SK-N-SH treated with all-trans-retinoic acid at 6 μM for 48 hours (cell line): ENCODE measurements around the gene PRKCQ.
"Not testable (repeated sequence)": the region's sequence is repeated elsewhere in the genome, so short reads cannot be mapped to it uniquely, and the experiment has no call there.

ENCODE experiments used
- ATAC-seq: fragments of 200-7000 bp; cut with Tn5 transposase; 3 replicates; pipeline ENCODE4 v1.9.1; 2020; ENCODE audit warnings: mild to moderate bottlenecking, moderate library complexity
- BACH2 ChIP-seq: fragments of 250-450 bp; sonication (Bioruptor Pico); IDR thresholded peaks from 2 replicates; pipeline ENCODE4 v1.9.0; 2021; ENCODE audit warnings: mild to moderate bottlenecking, borderline replicate concordance
- CREB5 ChIP-seq: fragments of 250-450 bp; sonication (Bioruptor Pico); IDR thresholded peaks from 2 replicates; pipeline ENCODE4 v1.5.1; 2020; ENCODE audit warnings: low read depth, mild to moderate bottlenecking, moderate library complexity
- CSDC2 ChIP-seq: fragments of 250-450 bp; sonication (Bioruptor Pico); IDR thresholded peaks from 2 replicates; pipeline ENCODE4 v1.5.0; 2020; ENCODE audit warnings: mild to moderate bottlenecking, moderate library complexity
- ESRRG ChIP-seq: fragments of 250-450 bp; sonication (Bioruptor Pico); IDR thresholded peaks from 2 replicates; pipeline ENCODE4 v1.6.1; 2021; ENCODE audit warnings: mild to moderate bottlenecking
- GLIS3 ChIP-seq: fragments of 250-450 bp; sonication (Bioruptor Pico); IDR thresholded peaks from 2 replicates; pipeline ENCODE4 v1.5.0; 2020; ENCODE audit warnings: mild to moderate bottlenecking, moderate library complexity
- OSR1 ChIP-seq: fragments of 250-450 bp; sonication (Bioruptor Pico); IDR thresholded peaks from 2 replicates; pipeline ENCODE4 v1.8.0; 2022; ENCODE audit warnings: moderate library complexity, mild to moderate bottlenecking, inconsistent platforms
- POU6F1 ChIP-seq: fragments of 250-450 bp; sonication (Bioruptor Pico); IDR thresholded peaks from 2 replicates; pipeline ENCODE4 v1.8.0; 2021; ENCODE audit warnings: low read depth, mild to moderate bottlenecking, moderate library complexity, borderline replicate concordance
- PPARA ChIP-seq: fragments of 250-450 bp; sonication (Bioruptor Pico); IDR thresholded peaks from 2 replicates; pipeline ENCODE4 v1.5.0; 2020; ENCODE audit warnings: mild to moderate bottlenecking, borderline replicate concordance
- RARB ChIP-seq: fragments of 250-450 bp; sonication (Bioruptor Pico); IDR thresholded peaks from 2 replicates; pipeline ENCODE4 v1.8.0; 2021; ENCODE audit warnings: mild to moderate bottlenecking, moderate library complexity
- SNAI2 ChIP-seq: fragments of 250-450 bp; sonication (Bioruptor Pico); IDR thresholded peaks from 2 replicates; pipeline ENCODE4 v1.5.0; 2020; ENCODE audit warnings: mild to moderate bottlenecking, moderate library complexity
- TCF4 ChIP-seq: fragments of 250-450 bp; sonication (Bioruptor Pico); IDR thresholded peaks from 2 replicates; pipeline ENCODE4 v1.8.0; 2021; ENCODE audit warnings: mild to moderate bottlenecking, moderate library complexity, borderline replicate concordance
- ZC3H10 ChIP-seq: fragments of 250-450 bp; sonication (Bioruptor Pico); IDR thresholded peaks from 2 replicates; pipeline ENCODE4 v1.5.1; 2021; ENCODE audit warnings: mild to moderate bottlenecking, moderate library complexity
- ZFP3 ChIP-seq: fragments of 250-450 bp; sonication (Bioruptor Pico); IDR thresholded peaks from 2 replicates; pipeline ENCODE4 v1.5.0; 2020; ENCODE audit warnings: mild to moderate bottlenecking, moderate library complexity
- ZFP30 ChIP-seq: fragments of 450-650 bp; formaldehyde crosslinking; IDR thresholded peaks from 2 replicates; pipeline ENCODE4 v1.5.0; 2022; ENCODE audit warnings: mild to moderate bottlenecking, moderate library complexity
- ZNF565 ChIP-seq: fragments of 450-650 bp; formaldehyde crosslinking; conservative IDR thresholded peaks from 2 replicates; pipeline ENCODE4 v1.5.0; 2020; ENCODE audit warnings: low read depth, mild to moderate bottlenecking, moderate library complexity
- ZNF70 ChIP-seq: fragments of 450-650 bp; formaldehyde crosslinking; IDR thresholded peaks from 2 replicates; pipeline ENCODE4 v1.5.0; 2020; ENCODE audit warnings: mild to moderate bottlenecking, moderate library complexity
- TF ChIP-seq, protein P1 (sequence below): fragments of 250-450 bp; sonication (Bioruptor Pico); IDR thresholded peaks from 2 replicates; pipeline ENCODE4 v1.5.1; 2021; ENCODE audit warnings: mild to moderate bottlenecking, moderate library complexity
- TF ChIP-seq, protein P2 (sequence below): fragments of 250-450 bp; sonication (Bioruptor Pico); IDR thresholded peaks from 2 replicates; pipeline ENCODE4 v1.5.0; 2020; ENCODE audit warnings: mild to moderate bottlenecking, moderate library complexity
- TF ChIP-seq, protein P3 (sequence below): fragments of 250-450 bp; sonication (Bioruptor Pico); IDR thresholded peaks from 2 replicates; pipeline ENCODE4 v1.8.0; 2020; ENCODE audit warnings: mild to moderate bottlenecking, moderate library complexity, borderline replicate concordance

The PRKCQ gene

DNA sequence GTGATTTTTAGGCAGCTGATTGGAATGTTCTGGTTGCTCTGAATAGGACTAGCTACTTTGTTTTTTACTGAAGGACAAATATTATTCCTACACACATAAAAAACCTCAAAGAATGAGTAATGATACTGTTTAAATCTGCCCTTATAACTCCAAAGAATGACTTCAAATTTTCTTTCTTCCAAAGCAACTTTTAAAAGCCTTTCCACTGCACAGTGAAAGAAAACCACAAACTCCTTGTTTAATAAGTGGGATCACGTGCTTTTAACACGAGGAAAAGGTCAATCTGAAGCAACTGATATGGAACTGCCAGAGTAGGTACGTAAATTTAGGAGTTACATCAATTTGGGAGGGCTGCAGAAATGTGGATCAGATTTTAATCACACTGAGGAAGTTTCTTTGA, 8.0 kb upstream of the PRKCQ start:
- TF ChIP-seq ZC3H10 (CRISPR knock-in tag): no peak
- TF ChIP-seq, all 23 proteins: peak for 0
- ATAC-seq: no peak

DNA sequence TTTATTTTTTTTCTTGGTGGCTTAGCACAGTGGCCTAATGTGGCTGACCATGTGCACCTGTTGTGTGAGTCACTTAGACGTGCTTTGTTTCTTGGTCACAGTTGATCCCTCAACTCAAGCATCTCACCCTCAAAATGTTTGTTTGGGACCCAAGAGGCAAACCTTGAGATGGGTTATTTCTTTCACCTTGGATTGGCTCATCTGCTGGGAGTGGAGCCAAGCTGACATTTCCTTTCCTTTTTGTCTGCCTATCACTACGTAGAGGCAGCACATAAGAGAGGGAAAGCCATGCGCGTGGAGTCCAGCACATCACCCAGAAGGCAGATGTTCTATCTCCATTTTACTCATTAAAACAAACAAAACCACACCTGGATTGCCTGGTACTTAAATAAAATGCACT, 6.4 kb upstream of the PRKCQ start:
- no peak for TF ChIP-seq ZC3H10 (CRISPR knock-in tag)
- TF ChIP-seq ZNF70: no peak
- TF ChIP-seq, protein P1, sequence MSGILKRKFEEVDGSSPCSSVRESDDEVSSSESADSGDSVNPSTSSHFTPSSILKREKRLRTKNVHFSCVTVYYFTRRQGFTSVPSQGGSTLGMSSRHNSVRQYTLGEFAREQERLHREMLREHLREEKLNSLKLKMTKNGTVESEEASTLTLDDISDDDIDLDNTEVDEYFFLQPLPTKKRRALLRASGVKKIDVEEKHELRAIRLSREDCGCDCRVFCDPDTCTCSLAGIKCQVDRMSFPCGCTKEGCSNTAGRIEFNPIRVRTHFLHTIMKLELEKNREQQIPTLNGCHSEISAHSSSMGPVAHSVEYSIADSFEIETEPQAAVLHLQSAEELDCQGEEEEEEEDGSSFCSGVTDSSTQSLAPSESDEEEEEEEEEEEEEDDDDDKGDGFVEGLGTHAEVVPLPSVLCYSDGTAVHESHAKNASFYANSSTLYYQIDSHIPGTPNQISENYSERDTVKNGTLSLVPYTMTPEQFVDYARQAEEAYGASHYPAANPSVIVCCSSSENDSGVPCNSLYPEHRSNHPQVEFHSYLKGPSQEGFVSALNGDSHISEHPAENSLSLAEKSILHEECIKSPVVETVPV: no peak
- no peak for TF ChIP-seq ZFP3 (CRISPR knock-in tag)
- TF ChIP-seq OSR1 (CRISPR knock-in tag): no peak
- no peak for TF ChIP-seq SNAI2 (CRISPR knock-in tag)
- no peak for TF ChIP-seq RARB (CRISPR knock-in tag)
- no peak for TF ChIP-seq BACH2
- no peak for TF ChIP-seq PPARA (CRISPR knock-in tag)
- TF ChIP-seq GLIS3 (CRISPR knock-in tag): no peak
- no peak for TF ChIP-seq ZFP30 (CRISPR knock-in tag)
- TF ChIP-seq CSDC2 (CRISPR knock-in tag): no peak
- ATAC-seq: no peak

DNA sequence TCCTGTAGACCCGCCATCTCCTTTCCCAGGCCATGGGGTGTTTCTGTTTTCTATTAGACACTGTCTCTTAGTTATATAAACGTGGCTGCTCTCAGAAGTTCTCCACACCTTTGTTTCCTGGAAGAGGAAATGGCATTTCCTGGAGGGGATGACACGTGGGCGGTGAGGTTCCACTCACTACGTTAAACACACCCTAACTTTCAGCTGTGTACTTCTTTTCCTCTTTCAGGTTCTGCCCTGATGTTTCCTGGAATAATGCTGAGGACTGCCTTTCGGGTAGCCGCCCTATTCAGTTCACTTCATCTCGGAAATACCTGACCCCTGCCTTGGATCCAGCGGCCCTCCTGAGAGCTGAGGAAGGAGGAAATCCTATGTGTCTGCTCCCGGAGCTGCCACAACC, 3.4 kb upstream of the PRKCQ start:
- no peak for ATAC-seq
- TF ChIP-seq ZNF565 (CRISPR knock-in tag): no peak
- no peak for TF ChIP-seq ZFP30 (CRISPR knock-in tag)
- TF ChIP-seq ZNF70: no peak
- TF ChIP-seq SNAI2 (CRISPR knock-in tag): no peak
- TF ChIP-seq, protein P2, sequence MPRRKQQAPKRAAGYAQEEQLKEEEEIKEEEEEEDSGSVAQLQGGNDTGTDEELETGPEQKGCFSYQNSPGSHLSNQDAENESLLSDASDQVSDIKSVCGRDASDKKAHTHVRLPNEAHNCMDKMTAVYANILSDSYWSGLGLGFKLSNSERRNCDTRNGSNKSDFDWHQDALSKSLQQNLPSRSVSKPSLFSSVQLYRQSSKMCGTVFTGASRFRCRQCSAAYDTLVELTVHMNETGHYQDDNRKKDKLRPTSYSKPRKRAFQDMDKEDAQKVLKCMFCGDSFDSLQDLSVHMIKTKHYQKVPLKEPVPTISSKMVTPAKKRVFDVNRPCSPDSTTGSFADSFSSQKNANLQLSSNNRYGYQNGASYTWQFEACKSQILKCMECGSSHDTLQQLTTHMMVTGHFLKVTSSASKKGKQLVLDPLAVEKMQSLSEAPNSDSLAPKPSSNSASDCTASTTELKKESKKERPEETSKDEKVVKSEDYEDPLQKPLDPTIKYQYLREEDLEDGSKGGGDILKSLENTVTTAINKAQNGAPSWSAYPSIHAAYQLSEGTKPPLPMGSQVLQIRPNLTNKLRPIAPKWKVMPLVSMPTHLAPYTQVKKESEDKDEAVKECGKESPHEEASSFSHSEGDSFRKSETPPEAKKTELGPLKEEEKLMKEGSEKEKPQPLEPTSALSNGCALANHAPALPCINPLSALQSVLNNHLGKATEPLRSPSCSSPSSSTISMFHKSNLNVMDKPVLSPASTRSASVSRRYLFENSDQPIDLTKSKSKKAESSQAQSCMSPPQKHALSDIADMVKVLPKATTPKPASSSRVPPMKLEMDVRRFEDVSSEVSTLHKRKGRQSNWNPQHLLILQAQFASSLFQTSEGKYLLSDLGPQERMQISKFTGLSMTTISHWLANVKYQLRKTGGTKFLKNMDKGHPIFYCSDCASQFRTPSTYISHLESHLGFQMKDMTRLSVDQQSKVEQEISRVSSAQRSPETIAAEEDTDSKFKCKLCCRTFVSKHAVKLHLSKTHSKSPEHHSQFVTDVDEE (CRISPR knock-in tag): no peak
- TF ChIP-seq TCF4 (CRISPR knock-in tag): no peak
- TF ChIP-seq POU6F1: no peak
- TF ChIP-seq ESRRG (CRISPR knock-in tag): no peak
- no peak for TF ChIP-seq CREB5 (CRISPR knock-in tag)
- no peak for TF ChIP-seq CSDC2 (CRISPR knock-in tag)
- TF ChIP-seq GLIS3 (CRISPR knock-in tag): no peak
- no peak for TF ChIP-seq ZFP3 (CRISPR knock-in tag)

- ATAC-seq: not testable (repeated sequence)
Observed at GRCh38 chr10:6582913-6583312, 2.8 kb upstream of the PRKCQ start.

- ATAC-seq: no peak
- no peak for TF ChIP-seq ZC3H10 (CRISPR knock-in tag)
- no peak for TF ChIP-seq ZNF565 (CRISPR knock-in tag)
- no peak for TF ChIP-seq GLIS3 (CRISPR knock-in tag)
- no peak for TF ChIP-seq ZFP30 (CRISPR knock-in tag)
- no peak for TF ChIP-seq ZFP3 (CRISPR knock-in tag)
- TF ChIP-seq ESRRG (CRISPR knock-in tag): no peak
- no peak for TF ChIP-seq OSR1 (CRISPR knock-in tag)
- TF ChIP-seq, protein P3, sequence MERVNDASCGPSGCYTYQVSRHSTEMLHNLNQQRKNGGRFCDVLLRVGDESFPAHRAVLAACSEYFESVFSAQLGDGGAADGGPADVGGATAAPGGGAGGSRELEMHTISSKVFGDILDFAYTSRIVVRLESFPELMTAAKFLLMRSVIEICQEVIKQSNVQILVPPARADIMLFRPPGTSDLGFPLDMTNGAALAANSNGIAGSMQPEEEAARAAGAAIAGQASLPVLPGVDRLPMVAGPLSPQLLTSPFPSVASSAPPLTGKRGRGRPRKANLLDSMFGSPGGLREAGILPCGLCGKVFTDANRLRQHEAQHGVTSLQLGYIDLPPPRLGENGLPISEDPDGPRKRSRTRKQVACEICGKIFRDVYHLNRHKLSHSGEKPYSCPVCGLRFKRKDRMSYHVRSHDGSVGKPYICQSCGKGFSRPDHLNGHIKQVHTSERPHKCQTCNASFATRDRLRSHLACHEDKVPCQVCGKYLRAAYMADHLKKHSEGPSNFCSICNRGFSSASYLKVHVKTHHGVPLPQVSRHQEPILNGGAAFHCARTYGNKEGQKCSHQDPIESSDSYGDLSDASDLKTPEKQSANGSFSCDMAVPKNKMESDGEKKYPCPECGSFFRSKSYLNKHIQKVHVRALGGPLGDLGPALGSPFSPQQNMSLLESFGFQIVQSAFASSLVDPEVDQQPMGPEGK: no peak
- TF ChIP-seq, protein P2 (CRISPR knock-in tag): no peak
- no peak for TF ChIP-seq POU6F1
Observed at GRCh38 chr10:6582298-6582697, 2.2 kb upstream of the PRKCQ start.
